GM21447 (cell line): ENCODE results near the gene TEAD2.
A peak's percentile ranks its signal among the peaks of the same experiment; 100 is the strongest.

Source experiments
- ATAC-seq: cut with Tn5 transposase; IDR thresholded peaks from one replicate; pipeline ENCODE4 v1.9.1; 2021; ENCODE audit not compliant: unreplicated experiment

Gene TEAD2

DNA sequence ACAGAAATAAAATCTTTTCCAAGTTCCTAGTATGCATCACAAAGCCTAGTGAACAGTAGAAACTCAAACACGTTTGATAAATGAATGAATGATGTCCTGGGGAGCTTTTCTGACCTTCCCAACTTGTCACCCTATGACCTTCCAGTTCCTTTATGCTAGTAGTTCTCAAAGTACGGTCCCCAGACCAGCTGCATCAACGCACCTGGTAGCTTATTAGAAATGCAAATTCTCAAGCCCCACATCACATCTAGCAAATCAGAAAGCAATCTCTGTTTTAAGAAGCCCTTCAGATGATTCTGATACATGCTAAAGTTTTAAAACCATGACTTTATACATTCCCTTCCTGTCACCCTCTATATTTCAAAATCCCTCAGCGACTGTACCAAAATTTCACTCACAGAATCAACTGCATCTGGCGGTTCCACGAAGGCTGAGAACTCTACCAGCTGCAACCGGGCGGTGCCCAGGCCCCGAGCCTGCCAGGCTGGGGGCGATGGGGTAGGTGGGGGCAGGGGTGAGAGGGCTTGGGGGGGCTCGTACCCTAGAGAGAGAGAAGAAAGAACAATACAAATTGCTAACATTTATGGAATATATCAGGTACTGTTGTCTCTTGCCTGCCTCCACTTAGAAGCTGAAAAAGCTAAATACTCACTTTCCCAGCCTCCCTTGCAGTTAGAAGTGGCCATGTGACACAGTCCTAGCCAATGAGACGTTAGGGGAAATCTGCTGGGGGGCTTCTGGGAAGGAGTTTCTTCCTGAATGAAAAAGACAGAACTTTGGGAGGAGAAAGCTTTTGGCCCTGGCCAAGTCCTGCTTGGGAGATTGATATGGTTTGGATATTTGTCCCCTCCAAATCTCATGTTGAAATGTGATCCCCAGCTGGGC is 13.7 kb downstream of the TEAD2 start:
- no peak for ATAC-seq

DNA sequence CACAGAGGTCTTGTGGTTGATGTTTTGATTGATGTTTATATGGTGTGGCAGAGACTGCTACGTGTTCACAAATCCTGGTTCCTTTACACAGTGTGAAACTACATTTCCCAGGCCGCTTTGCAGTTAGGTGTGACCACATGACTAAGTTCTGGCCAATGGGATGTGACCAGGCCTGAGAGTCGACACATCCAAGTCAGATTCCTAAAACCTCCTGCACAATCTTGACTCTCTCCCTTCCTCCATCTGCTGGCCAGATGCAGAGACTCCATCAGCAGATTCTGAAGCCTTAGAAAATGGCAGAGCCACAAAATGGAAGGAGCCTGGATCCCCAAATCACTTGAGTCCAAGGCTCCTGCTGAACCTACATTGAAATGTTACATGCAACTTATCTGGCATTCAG is 14.4 kb downstream of the TEAD2 start:
- ATAC-seq: no peak

DNA sequence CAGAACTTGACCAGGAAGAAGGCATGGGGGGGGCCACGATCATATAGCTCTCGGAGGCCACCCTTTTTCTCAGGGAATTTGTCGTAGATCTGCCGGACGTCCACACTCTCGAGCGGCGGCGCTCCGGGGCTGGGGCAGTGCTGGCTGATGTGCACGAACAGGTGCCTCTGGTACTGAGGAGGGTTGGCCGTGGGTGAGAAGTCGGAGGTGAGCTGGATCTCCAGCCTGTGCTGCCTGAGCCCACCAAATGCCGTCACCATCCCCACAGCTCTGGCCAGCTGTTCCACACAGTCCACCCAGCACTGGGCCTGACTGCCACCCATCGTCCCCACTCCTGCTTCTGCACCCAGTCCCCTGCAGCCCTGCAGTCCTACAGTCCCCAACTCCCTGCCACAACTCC is 15.0 kb downstream of the TEAD2 start:
- ATAC-seq: no peak

DNA sequence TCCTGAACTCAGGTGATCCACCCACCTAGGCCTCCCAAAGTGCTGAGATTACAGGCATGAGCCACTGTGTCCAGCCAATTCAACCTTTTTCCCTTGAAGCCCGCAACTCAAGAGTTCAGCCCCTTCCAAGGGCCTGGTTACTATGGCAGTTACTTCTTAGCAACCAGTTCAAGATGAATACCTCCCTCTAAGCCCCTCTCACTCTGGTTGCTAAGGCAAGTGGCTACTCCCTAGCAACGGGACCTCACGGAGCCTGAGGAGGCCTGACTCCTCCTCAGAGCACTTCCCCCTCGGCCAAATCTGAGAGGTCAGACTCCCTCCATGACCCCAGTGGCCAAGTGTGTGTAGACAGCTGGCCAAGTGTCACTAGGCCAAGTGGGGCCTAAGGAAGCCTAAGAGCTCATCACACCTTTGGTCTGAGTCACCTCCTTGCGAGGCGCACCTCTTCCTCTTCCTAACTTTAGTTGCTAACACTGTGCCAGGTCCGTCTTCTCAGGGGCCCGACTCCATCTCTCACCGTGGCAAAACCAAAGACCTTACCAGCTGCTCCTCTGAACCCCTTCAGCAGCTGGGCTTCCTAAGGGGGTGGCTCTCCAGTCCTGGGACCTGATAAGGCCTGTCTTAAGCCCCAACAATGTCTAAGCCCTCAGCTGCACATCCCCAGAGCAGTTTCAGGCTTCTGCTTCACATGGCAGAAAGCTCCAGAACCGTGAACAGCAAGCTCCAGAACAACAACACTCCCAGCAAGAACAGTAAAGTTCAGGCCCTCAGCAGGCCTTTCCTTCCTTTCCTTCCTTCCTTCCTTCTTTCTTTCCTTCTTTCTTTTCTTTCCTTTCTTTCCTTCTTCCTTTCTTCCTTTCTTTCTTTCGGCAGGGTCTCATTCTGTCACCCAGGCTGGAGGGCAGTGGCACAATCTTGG is 17.5 kb downstream of the TEAD2 start:
- ATAC-seq: no peak

DNA sequence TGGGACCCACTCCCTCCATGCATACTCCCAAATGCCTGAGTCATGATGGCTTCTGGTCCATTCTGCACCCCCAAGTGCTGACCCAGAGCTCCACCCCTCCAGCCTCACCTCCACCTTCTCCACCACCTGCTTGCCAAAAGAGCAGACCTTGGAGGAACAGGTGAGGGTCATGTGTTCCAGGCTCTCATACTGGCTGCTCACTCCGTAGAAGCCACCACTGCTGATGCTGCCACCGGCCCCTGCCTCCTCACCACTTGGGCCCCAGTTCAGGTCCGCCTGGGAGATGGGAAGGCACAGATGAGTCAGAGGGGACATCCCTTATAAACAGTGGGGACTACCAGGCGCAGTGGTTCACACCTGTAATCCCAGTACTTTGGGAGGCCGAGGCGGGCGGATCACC is 19.1 kb downstream of the TEAD2 start:
- no peak for ATAC-seq

DNA sequence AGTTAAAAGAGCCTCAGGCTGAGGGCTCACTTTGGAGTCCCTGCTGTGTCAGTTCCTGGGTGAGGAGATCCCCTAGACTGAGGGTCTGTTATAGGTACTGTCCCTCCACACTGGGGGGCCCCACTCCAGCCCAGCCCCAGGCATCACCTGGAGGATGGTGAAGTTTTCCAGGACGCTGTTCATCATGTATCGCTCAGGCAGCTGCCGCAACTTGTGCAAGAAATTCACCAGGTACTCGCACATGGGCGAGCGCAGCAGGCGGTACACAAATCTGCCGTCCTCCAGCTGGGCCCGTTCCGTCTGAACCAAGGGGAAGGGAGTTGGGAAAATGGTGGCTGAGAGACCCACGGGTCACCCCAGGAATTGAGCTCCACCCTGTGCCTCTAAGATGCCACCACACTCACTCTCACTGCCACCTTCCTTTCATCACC is 19.9 kb downstream of the TEAD2 start:
- no peak for ATAC-seq

DNA sequence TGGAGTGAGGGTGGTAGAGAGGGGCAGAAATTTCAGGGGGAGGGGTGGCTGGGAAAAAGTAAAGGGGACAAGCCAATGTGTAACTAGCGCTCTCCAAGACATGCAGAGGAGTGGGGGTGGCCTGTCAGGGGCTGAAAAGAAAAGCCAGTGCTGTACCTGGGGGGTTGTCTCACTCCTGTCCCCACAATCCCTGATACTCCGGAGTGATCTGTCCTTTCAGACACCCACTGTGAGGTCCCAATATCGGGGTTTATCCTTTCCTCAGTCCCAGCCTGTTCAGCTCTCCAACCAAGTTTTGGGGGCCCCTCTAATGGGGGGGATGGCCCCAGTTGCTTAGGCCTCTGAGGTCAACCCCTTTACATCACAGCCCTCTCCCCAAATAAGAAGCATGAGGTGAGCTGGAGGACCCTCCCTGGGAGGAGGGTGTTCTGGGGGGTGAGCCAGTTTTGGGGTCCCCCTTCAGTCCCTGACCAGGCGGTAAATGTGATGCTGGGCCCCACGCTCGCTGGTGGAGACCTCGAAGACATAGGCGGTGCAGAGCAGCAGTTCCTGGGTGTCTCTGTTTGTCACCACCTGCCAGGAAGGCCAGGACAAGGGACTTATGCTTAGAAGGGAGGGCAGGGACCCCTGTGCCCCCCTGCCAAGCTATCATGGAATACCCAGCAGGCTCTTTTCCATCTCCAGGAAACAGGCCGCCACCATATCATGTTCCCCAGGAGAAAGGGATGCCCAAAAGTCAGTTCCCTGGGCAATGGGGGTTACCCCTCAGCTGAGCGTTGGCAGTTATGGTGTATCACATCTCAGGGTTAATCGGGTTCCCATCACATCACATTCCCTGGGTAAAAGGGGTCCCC is 21.1 kb downstream of the TEAD2 start:
- no peak for ATAC-seq

DNA sequence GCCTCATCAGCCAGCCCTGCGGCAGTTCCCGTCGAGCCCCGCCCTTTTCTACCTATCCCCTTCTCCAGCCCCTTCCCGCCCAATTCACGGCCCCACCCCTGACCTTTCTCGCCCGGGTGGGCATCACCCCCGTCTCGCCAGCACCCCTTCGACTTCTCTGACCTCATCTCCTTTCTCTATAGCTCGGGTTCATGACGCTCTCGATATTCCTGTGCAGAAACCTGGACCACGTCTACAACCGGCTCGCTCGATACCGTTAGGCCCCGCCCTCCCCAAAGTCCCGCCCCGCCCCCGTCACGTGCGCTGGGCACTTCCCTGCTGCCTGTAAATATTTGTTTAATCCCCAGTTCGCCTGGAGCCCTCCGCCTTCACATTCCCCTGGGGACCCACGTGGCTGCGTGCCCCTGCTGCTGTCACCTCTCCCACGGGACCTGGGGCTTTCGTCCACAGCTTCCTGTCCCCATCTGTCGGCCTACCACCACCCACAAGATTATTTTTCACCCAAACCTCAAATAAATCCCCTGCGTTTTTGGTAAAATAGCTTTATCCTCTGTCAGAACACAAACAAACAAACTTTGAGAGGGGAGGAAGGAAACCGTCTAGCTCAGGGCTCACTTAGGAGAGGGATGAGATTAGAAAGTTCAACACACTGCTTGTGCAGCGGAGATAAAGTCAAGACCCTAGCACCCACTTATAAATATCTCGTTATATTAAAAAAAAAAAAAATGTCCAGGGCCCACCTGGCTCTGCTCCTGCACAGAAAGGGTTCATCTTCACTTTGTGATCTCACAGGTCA is 21.9 kb downstream of the TEAD2 start:
- peak; percentile 49 for ATAC-seq

DNA sequence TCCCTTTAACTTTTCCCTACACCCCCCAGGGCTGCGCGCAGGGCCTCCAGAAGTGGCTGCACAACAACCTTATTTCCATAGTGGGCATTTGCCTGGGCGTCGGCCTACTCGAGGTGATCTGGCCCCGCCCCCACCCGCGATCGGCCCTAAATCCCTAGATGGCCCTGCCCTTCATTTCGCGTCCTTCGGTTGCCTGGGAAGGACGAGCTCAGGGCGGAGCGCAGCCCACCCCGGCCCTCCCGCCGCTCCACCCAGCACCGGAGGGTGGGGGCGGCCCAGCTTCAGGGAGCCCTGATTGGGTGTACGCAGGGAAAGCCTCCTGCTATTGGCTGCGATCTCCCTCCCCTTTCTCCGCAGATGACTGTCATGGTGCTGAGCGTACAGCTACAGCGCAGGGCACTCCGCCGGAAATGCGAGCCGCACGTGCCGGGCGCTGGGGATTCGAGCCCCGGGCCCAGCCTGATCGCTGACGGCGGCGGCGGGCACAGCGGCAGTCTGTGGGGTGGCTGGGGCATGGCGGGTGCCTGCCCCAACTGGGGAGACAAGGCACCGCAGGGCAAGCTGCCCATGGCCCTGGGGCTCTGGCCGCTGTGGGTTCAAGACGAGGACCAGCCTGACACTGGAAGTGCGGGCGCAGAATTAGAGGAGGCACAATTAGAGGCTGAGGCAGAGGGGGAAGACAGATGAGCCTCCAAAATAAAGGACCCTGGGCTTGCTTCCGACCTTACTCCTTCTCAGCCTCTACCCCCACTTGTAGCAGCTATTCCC is 22.7 kb downstream of the TEAD2 start:
- no peak for ATAC-seq

DNA sequence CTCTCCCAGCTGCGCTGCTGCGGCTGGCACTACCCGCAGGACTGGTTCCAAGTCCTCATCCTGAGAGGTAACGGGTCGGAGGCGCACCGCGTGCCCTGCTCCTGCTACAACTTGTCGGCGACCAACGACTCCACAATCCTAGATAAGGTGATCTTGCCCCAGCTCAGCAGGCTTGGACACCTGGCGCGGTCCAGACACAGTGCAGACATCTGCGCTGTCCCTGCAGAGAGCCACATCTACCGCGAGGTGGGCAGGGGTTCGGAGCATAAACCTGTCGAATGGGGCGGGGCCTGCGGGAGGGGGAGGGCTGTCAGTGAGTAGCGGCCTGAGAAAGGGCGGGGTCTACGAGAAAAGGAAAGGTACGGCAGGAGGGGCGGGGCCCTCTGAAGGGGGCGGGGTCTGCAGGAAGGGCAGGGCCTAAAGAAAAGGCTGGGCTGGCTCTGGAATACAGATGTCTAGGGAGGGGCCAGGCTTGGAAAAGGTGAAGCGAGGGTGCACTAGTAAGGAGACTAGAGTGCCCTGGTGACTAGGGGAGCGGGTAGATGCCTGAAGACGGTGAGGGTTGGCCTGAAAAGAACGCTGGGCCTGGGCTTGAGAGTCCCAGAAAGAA is 23.4 kb downstream of the TEAD2 start:
- ATAC-seq: no peak

DNA sequence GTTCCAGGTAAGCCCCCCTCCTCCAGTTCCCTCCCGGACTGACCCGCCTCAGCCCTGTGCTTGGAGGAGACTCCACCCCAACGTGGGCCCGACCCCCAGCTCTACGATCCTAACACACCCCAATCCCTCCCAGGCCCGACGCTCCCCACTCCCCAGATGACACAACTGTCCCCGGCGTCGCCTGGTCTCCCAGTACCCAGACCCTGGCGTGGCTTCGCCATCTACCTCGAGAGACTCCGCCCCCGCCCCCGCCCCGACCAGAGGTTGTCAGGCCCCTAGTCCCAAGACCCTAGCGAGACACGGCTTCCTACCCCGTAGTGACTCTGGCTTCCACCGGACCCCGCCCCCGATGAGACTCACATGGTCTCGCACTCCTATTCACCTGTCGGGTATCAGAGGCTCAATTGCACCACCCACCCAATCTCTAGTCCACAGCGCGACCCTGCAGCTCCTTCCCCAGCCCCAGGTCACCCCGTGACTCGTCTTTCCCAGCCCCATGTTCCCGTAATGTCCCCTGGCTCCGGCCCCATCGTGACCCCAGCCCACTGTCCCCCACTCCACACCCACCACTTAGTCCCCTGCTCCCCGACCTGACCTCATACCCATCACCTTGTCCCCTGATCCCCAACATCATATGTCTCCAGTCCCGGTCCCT is 24.1 kb downstream of the TEAD2 start:
- ATAC-seq: no peak

DNA sequence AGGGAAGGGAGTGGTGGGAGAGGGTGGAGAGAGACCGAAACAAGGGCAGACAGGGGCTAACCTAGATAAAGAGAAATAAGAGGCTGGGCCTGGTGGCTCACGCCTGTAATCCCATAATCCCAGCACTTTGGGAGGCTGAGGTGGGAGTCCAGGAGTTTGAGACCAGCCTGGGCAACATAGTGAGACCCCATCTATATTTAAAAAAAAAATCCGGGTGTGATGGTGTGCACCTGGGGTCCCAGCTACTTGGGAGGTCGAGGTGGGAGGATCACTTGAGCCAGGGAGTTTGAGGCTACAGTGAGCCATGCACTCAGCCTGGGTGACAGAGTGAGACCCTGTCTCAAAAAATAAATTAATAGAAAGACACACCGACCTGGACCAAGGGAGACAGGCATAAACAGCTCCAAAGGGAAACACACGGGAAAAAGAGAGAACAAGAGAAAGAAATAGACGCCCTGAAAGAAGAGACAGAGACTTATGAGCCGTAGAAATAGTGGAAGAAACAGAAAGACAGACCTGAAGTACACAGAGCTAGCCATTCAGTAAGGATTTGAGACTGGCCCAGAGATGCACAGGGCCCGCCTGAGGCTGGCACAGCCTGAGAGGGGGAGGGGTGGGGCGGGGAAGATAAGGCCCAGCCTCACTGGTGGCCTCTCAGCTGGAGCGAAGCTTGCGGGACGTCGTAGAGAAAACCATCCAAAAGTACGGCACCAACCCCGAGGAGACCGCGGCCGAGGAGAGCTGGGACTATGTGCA is 24.8 kb downstream of the TEAD2 start:
- ATAC-seq: no peak

DNA sequence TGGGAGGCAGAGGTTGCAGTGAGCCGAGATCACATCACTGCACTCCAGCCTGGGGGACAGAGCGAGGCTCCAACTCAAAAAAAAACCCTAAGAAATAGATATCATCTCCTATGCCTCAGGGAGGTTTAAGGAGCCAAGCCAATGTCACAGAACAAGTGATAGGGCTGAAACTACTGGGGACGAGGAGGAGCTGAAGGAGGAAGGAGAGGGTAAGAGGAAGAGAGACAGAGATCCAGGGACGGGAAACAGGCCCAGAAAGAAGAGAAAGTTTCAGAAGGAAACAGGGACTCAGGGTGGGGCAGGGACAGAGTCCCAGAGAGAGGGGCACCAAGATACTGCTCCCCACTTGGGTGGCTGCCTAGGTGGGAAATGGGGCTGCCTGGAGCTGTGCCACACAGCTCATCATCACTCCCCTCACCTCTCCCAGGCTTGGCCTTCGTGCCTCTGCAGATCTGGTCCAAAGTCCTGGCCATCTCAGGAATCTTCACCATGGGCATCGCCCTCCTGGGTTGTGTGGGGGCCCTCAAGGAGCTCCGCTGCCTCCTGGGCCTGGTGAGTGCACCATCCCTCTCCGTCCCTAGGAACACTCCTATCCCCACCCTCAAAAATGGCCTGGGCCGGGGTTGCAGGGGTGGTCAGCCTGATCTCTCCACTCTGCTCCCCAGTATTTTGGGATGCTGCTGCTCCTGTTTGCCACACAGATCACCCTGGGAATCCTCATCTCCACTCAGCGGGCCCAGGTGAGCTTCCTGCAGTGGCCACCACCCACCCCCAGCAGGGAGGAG is 25.5 kb downstream of the TEAD2 start:
- no peak for ATAC-seq

DNA sequence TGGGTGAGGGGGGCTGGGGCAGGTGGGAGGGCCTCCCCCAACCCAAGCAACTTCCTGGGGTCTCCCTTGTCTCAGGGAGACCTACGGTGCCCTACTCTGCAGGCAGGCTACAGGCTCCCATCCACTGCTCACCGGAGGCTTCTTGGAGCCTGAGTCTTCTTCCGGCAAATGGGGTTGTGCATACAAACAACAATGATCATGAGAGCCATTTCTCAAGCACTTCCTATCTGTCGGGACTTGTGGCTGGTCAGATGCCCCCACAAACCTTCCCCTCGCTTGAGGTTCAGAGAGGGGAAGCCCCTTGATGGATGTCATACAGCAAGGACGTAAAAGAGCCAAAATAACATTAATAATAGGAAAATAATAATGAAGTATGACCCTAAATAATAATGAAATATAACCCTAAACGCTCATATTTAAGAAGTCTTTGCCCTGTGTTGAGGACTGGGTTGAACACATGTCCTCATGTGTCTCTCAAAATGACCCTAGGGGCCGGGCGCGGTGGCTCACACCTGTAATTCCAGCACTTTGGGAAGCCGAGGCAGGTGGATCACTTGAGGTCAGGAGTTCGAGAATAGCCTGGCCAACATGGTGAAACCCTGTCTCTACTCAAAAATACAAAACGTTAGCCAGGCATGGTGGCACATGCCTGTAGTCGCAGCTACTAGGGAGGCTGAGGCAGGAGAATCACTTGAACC is 26.3 kb downstream of the TEAD2 start:
- ATAC-seq: no peak

DNA sequence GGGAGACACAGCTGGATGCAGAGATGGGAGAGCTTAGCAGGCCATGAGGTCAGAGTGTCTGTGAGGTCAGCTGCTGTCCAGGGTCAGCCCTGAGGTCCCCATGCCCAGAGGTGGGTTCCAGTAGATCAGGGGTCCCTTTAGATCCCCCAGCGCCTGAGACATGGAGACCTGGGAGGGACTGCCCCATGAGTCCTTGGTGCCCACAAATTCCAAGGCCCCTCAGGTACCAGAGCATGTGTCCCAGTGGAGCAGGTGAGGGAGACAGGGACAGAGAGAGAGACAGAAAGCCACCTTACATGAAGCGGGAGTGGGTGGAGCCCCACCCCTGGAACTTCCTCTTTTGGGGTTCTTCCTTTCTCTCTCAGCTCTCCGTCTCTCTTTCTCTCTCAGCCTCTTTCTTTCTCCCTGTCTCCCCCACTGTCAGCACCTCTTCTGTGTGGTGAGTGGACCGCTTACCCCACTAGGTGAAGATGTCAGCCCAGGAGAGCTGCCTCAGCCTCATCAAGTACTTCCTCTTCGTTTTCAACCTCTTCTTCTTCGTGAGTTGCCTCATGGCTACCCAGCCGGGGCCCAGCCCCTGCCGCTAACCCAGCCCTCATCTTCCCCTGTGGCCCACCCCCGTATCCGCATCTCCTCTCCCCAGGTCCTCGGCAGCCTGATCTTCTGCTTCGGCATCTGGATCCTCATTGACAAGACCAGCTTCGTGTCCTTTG is 27.0 kb downstream of the TEAD2 start, which contains the start of gene CD37:
CD37 (plus strand) TSS at position 336 of the 713 bp plus-strand sequence; CDS start at position 471, 135 bp downstream.
- no peak for ATAC-seq
